ENCODE data around the gene TCHP. TPM values are rescaled to one million over a fixed set of nuclear protein-coding genes. Genes with fewer than 3 reads are reported as not detected.
A peak's percentile ranks its signal among the peaks of the same experiment; 100 is the strongest.
"Not testable (repeated sequence)": the region's sequence is repeated elsewhere in the genome, so short reads cannot be mapped to it uniquely, and the experiment has no call there.

TCHP gene
- total RNA-seq (10 to 100 TPM in 3 of 6 donors, 1 to 10 TPM in 3; 8.4 to 11.9 (median 10.2) TPM), polyA plus RNA-seq (10 to 100 TPM; 10.8 to 20.9 TPM)

- intact Hi-C loops (cut with DNase I), result no loop called here
- no peak for FAIRE-seq
- peaks cover 2 to 21% (median 6%) of the 10 kb centered on the region in 3 donors for H3K36me3 ChIP-seq
Observed at GRCh38 chr12:109899783-109900751, at the start of gene TCHP. TSS of gene TCHP (plus strand) at chr12:109900274. CDS start at chr12:109903027, 2,753 bp downstream.

GRCh38 chr12:109850518-109850917 lies 49.6 kb upstream of the TCHP start:
- H3K4me1 ChIP-seq; DNase-seq; intact Hi-C loops (cut with DNase I); H3K9me3 ChIP-seq; H3K4me3 ChIP-seq; H3K27ac ChIP-seq; H3K36me3 ChIP-seq; FAIRE-seq; H3K27me3 ChIP-seq; ATAC-seq: not testable (repeated sequence)
- 84% methylated on average over 6 of the region's 6 CpGs for WGBS, 2 donors

More at GRCh38 chr12:109899783-109900751, at the start of gene TCHP:
- peak; percentile 97 to 99 (median 98) for ATAC-seq
- Histone ChIP-seq H3K27me3 (no peaks in the 10 kb centered on the region), H3K27ac (peak within 1 kb of the TSS; percentile 45 to 73 (median 67)), H3K9me3 (no peaks in the 10 kb centered on the region), H3K4me1 (peaks cover 0 to 12% (median 6%) of the 10 kb centered on the region in 3 donors), H3K4me3 (peak within 1 kb of the TSS; percentile 79 to 96 (median 91))
- peak in 1 of 4 donors; percentile 2 for TF ChIP-seq CTCF (IDR thresholded peaks at IDR 0.05)
- 1% methylated on average over 62 to 69 of the region's 69 CpGs for WGBS, 2 donors
- peak; percentile 82 to 95 (median 88) for DNase-seq

- no peak for TF ChIP-seq CTCF (IDR thresholded peaks at IDR 0.05)
- DNase-seq, result no peak
- 89 to 92% methylated on average over 14 of the region's 14 CpGs for WGBS, 2 donors
- Histone ChIP-seq H3K36me3 (no peaks in the 10 kb centered on the region), H3K27me3 (no peaks in the 10 kb centered on the region), H3K27ac (no peak overlapping the region), H3K9me3 (no peaks in the 10 kb centered on the region), H3K4me1 (no peaks in the 10 kb centered on the region), H3K4me3 (no peak overlapping the region)
- intact Hi-C loops (cut with DNase I), result no loop called here
- FAIRE-seq, result no peak
- no peak for ATAC-seq
Observed at GRCh38 chr12:109855377-109855776, 44.7 kb upstream of the TCHP start.

- DNase-seq (no peak), FAIRE-seq (no peak), ATAC-seq (no peak)
- no peak overlapping the region for H3K4me3 ChIP-seq
- H3K4me1 ChIP-seq, result no peaks in the 10 kb centered on the region
- no peaks in the 10 kb centered on the region for H3K36me3 ChIP-seq
- no peaks in the 10 kb centered on the region for H3K9me3 ChIP-seq
- intact Hi-C loops (cut with DNase I), result no loop called here
- WGBS, 2 donors, result 90 to 93% methylated on average over 6 of the region's 6 CpGs
- H3K27me3 ChIP-seq, result no peaks in the 10 kb centered on the region
- no peak overlapping the region for H3K27ac ChIP-seq
- no peak for TF ChIP-seq CTCF (IDR thresholded peaks at IDR 0.05)
Observed at GRCh38 chr12:109857715-109858114, 42.4 kb upstream of the TCHP start.

- DNase-seq, result no peak
- no peak overlapping the region for H3K4me3 ChIP-seq
- no peaks in the 10 kb centered on the region for H3K27me3 ChIP-seq
- H3K27ac ChIP-seq, result no peak overlapping the region
- TF ChIP-seq CTCF (IDR thresholded peaks at IDR 0.05), result no peak
- no peak for ATAC-seq
- H3K36me3 ChIP-seq, result no peaks in the 10 kb centered on the region
- no peaks in the 10 kb centered on the region for H3K9me3 ChIP-seq
- peaks cover 4% of the 10 kb centered on the region in 3 donors for H3K4me1 ChIP-seq
- no peak for FAIRE-seq
- intact Hi-C loops (cut with DNase I), result no loop called here
- 88 to 96% methylated on average over 5 of the region's 5 CpGs for WGBS, 2 donors
Observed at GRCh38 chr12:109858764-109859163, 41.3 kb upstream of the TCHP start.

Measured in pancreas (tissue), 10 donors.